Neural progenitor cell (in vitro differentiated cells): ENCODE results near the gene TSPAN15. TPM values are rescaled to one million over a fixed set of nuclear protein-coding genes. Genes with fewer than 3 reads are reported as not detected.

Experiments used
- DNase-seq: peaks from one replicate; pipeline ENCODE4 v3.0.0-alpha.2; 2016; ENCODE audit warnings: low spot score
- H2AFZ ChIP-seq: fragments of 200-600 bp; sonication (generic); replicated peaks from 2 replicates; pipeline ENCODE4 v1.6.1; 2016; ENCODE audit warnings: antibody characterized with exemption
- H3F3A ChIP-seq: fragments of 200-600 bp; sonication (generic); 2 replicates; pipeline ENCODE4 v1.6.1; 2016; ENCODE audit warnings: antibody characterized with exemption, low read depth
- H3K27ac ChIP-seq: fragments of 200-600 bp; sonication (generic); 2 replicates; pipeline ENCODE4 v1.5.1; 2016; ENCODE audit warnings: mild to moderate bottlenecking
- H3K27me3 ChIP-seq: fragments of 200-600 bp; sonication (generic); 2 replicates; pipeline ENCODE4 v1.6.1; 2016; ENCODE audit warnings: mild to moderate bottlenecking, moderate library complexity
- H3K36me3 ChIP-seq: fragments of 200-600 bp; sonication (generic); 2 replicates; pipeline ENCODE4 v1.5.1; 2016
- H3K4me1 ChIP-seq: fragments of 200-600 bp; sonication (generic); 2 replicates; pipeline ENCODE4 v1.6.1; 2016; ENCODE audit warnings: mixed run types
- H3K4me2 ChIP-seq: fragments of 200-600 bp; sonication (generic); 2 replicates; pipeline ENCODE4 v1.6.1; 2016
- H3K4me3 ChIP-seq: fragments of 200-600 bp; sonication (generic); 2 replicates; pipeline ENCODE4 v1.5.1; 2016
- H3K79me2 ChIP-seq: fragments of 200-600 bp; sonication (generic); 2 replicates; pipeline ENCODE4 v1.6.1; 2016; ENCODE audit warnings: low read depth
- H3K9ac ChIP-seq: fragments of 200-600 bp; sonication (generic); 2 replicates; pipeline ENCODE4 v1.6.1; 2016
- H3K9me3 ChIP-seq: fragments of 200-600 bp; sonication (generic); 2 replicates; pipeline ENCODE4 v1.5.1; 2016; ENCODE audit warnings: low read depth
- H4K20me1 ChIP-seq: fragments of 200-600 bp; sonication (generic); 2 replicates; pipeline ENCODE4 v1.6.1; 2016; ENCODE audit warnings: low read depth
- H3K27ac Mint-ChIP-seq: 3 replicates; pipeline ENCODE4 v1.8.0; 2021; ENCODE audit warnings: mixed read lengths
- H3K27me3 Mint-ChIP-seq: 2 replicates; pipeline ENCODE4 v1.8.0; 2022; ENCODE audit warnings: low read depth, mild to moderate bottlenecking, inconsistent platforms, moderate library complexity, mixed read lengths; ENCODE audit not compliant: insufficient read depth
- H3K36me3 Mint-ChIP-seq: 3 replicates; pipeline ENCODE4 v1.8.0; 2021; ENCODE audit warnings: mixed read lengths
- H3K4me1 Mint-ChIP-seq: 3 replicates; pipeline ENCODE4 v1.8.0; 2021; ENCODE audit warnings: mixed read lengths
- H3K4me3 Mint-ChIP-seq: 3 replicates; pipeline ENCODE4 v1.8.0; 2021; ENCODE audit warnings: mild to moderate bottlenecking, moderate library complexity, mixed read lengths
- H3K9me3 Mint-ChIP-seq: 3 replicates; pipeline ENCODE4 v1.8.0; 2020; ENCODE audit warnings: mixed read lengths
- EZH2 ChIP-seq: fragments of 200-600 bp; sonication (generic); IDR thresholded peaks from 2 replicates; pipeline ENCODE4 v1.6.1; 2017; ENCODE audit warnings: antibody characterized with exemption, mild to moderate bottlenecking, moderate library complexity
- EZH2phosphoT487 ChIP-seq: fragments of 200-600 bp; sonication (generic); IDR thresholded peaks from 2 replicates; pipeline ENCODE4 v1.6.1; 2017; ENCODE audit warnings: antibody characterized with exemption
- total RNA-seq: library from RNA; depleted of rRNA; stranded (reverse); fragments of >200 nt; gene quantifications from 2 replicates; pipeline ENCODE4 v1.2.3, GENCODE V29; 2015; ENCODE audit warnings: low replicate concordance
- TF ChIP-seq, protein P1 (sequence below): fragments of 200-600 bp; sonication (generic); IDR thresholded peaks from 2 replicates; pipeline ENCODE4 v1.5.1; 2017; ENCODE audit warnings: antibody characterized with exemption, mild to moderate bottlenecking

TSPAN15 gene
- total RNA-seq, 1 donor from 2014 or later = 6.8 TPM

- no peaks in the 10 kb centered on the region for H3K9me3 ChIP-seq
- Mint-ChIP-seq H3K9me3 (no peaks in the 10 kb centered on the region), H3K27ac (no peak overlapping the region), H3K27me3 (peaks cover 16% of the 10 kb centered on the region), H3K4me1 (peaks cover 9% of the 10 kb centered on the region), H3K4me3 (no peak overlapping the region), H3K36me3 (no peaks in the 10 kb centered on the region)
- no peak overlapping the region for H3K4me3 ChIP-seq
- H3K27me3 ChIP-seq = no peaks in the 10 kb centered on the region
- H3K79me2 ChIP-seq = no peaks in the 10 kb centered on the region
- H4K20me1 ChIP-seq = no peaks in the 10 kb centered on the region
- no peak overlapping the region for H3K27ac ChIP-seq
- H3F3A ChIP-seq = no peaks in the 10 kb centered on the region
- no peaks in the 10 kb centered on the region for H3K4me1 ChIP-seq
- no peak overlapping the region for H2AFZ ChIP-seq
- TF ChIP-seq EZH2phosphoT487 = no peak
- H3K36me3 ChIP-seq = no peaks in the 10 kb centered on the region
- no peak for DNase-seq
- H3K4me2 ChIP-seq = no peak overlapping the region
- no peak overlapping the region for H3K9ac ChIP-seq
Observed at GRCh38 chr10:69415951-69416350, 35.3 kb upstream of the TSPAN15 start.

DNA sequence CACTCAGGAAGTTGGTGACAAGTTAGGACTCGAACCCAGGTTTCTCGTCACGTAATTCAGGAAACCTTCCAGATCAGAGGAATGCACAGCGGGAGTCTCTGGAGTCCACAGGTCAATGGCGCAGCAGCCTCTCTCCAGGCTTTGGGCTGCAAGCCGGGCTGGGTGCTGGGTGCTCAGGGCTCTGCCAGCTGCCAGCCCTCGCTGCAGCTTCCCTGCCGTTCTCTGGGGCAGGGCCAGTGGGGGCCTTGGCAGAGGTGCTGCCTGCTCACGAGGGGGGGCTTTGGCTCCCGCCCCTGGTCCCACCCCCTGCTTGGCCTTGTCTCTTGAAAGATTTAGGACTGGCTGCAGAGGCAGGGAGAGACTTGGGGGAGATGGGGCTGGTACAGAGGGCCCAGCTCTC is 34.6 kb upstream of the TSPAN15 start, which contains the start of gene TACR2:
Gene TACR2, minus strand, starts transcription at position 224 of the 400 bp plus-strand sequence. CDS start 595 bp downstream, outside the sequence.
- no peak within 1 kb of the TSS for H3K4me3 Mint-ChIP-seq
- no peak within 1 kb of the TSS for H3K9ac ChIP-seq

GRCh38 chr10:69417542-69417941 is 33.7 kb upstream of the TSPAN15 start:
- TF ChIP-seq, protein P1, sequence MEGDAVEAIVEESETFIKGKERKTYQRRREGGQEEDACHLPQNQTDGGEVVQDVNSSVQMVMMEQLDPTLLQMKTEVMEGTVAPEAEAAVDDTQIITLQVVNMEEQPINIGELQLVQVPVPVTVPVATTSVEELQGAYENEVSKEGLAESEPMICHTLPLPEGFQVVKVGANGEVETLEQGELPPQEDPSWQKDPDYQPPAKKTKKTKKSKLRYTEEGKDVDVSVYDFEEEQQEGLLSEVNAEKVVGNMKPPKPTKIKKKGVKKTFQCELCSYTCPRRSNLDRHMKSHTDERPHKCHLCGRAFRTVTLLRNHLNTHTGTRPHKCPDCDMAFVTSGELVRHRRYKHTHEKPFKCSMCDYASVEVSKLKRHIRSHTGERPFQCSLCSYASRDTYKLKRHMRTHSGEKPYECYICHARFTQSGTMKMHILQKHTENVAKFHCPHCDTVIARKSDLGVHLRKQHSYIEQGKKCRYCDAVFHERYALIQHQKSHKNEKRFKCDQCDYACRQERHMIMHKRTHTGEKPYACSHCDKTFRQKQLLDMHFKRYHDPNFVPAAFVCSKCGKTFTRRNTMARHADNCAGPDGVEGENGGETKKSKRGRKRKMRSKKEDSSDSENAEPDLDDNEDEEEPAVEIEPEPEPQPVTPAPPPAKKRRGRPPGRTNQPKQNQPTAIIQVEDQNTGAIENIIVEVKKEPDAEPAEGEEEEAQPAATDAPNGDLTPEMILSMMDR = no peak
- no peak overlapping the region for H3K27ac ChIP-seq
- no peaks in the 10 kb centered on the region for H3K79me2 ChIP-seq
- H3K4me1 Mint-ChIP-seq = peaks cover 9% of the 10 kb centered on the region
- H3K27me3 Mint-ChIP-seq = peaks cover 16% of the 10 kb centered on the region
- H3K4me3 ChIP-seq = no peak overlapping the region
- no peak overlapping the region for H3K4me2 ChIP-seq
- no peaks in the 10 kb centered on the region for H3K36me3 Mint-ChIP-seq
- H3K27me3 ChIP-seq = no peaks in the 10 kb centered on the region
- no peak overlapping the region for H2AFZ ChIP-seq
- H3K9me3 ChIP-seq = no peaks in the 10 kb centered on the region
- H3K4me1 ChIP-seq = no peaks in the 10 kb centered on the region
- no peaks in the 10 kb centered on the region for H3K9me3 Mint-ChIP-seq
- no peak overlapping the region for H3K9ac ChIP-seq
- H4K20me1 ChIP-seq = no peaks in the 10 kb centered on the region
- no peak overlapping the region for H3K4me3 Mint-ChIP-seq
- H3F3A ChIP-seq = no peaks in the 10 kb centered on the region
- H3K36me3 ChIP-seq = no peaks in the 10 kb centered on the region
- H3K27ac Mint-ChIP-seq = peak overlapping the region; percentile 86
- DNase-seq = no peak

More for the DNA sequence above, 34.6 kb upstream of the TSPAN15 start, which contains the start of gene TACR2:
- Histone ChIP-seq H3K79me2 (no peaks in the 10 kb centered on the region), H4K20me1 (no peaks in the 10 kb centered on the region), H3K4me1 (no peaks in the 10 kb centered on the region), H3K27me3 (no peaks in the 10 kb centered on the region), H3K4me3 (no peak within 1 kb of the TSS), H3K27ac (no peak within 1 kb of the TSS), H2AFZ (no peak within 1 kb of the TSS), H3F3A (no peaks in the 10 kb centered on the region), H3K4me2 (no peak within 1 kb of the TSS), H3K9me3 (no peaks in the 10 kb centered on the region), H3K36me3 (no peaks in the 10 kb centered on the region)
- TF ChIP-seq EZH2 = no peak
- TF ChIP-seq, protein P1 = no peak
- Mint-ChIP-seq H3K27ac (peak within 1 kb of the TSS; percentile 86), H3K4me1 (peaks cover 9% of the 10 kb centered on the region), H3K9me3 (no peaks in the 10 kb centered on the region), H3K27me3 (peaks cover 16% of the 10 kb centered on the region), H3K36me3 (no peaks in the 10 kb centered on the region)
- DNase-seq = no peak

DNA sequence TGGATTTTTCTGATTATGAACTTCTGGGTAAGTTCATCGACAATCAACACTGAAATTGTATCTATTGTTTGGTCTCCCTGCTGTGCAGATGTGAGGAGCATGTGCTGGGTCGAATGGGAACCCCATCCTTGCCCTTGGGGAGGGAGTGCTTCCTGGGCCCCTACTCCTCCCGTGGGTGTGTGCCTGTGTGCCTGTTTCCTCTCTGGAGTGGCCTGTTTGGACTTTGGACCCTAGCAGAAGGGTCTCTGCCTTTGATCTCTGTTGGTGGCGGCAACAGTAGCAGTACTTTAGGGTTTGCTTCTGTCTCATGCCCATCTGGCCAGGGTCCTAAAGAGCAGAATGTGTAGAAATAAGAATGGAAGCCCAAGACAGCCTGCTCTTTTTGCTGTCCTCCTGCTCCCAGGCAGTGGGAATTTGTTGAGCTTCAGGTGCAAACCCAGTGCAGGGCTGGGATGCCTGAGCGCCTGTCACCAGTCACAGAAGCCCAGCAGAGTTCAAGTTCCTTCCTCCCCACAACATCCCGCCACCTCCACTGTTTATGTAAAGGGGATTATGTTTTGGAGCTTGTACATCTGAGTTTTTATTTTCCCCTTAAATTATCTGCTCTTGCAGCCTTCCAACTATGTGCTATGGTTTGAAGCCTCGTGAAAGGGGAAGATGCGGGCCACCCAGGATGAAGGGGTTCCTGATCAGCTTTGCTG is 33.1 kb upstream of the TSPAN15 start:
- no peaks in the 10 kb centered on the region for H3K9me3 ChIP-seq
- TF ChIP-seq EZH2 = no peak
- TF ChIP-seq EZH2phosphoT487 = no peak
- TF ChIP-seq, protein P1 = no peak
- H3K27ac ChIP-seq = no peak overlapping the region
- Mint-ChIP-seq H3K9me3 (no peaks in the 10 kb centered on the region), H3K4me3 (no peak overlapping the region), H3K4me1 (peaks cover 7% of the 10 kb centered on the region), H3K27me3 (peaks cover 16% of the 10 kb centered on the region), H3K27ac (peak overlapping the region; percentile 86), H3K36me3 (no peaks in the 10 kb centered on the region)
- H3K4me3 ChIP-seq = no peak overlapping the region
- no peak overlapping the region for H2AFZ ChIP-seq
- H3K4me2 ChIP-seq = no peak overlapping the region
- no peak overlapping the region for H3K9ac ChIP-seq
- DNase-seq = no peak
- no peaks in the 10 kb centered on the region for H4K20me1 ChIP-seq
- H3K4me1 ChIP-seq = no peaks in the 10 kb centered on the region
- no peaks in the 10 kb centered on the region for H3K27me3 ChIP-seq
- no peaks in the 10 kb centered on the region for H3K36me3 ChIP-seq
- H3K79me2 ChIP-seq = no peaks in the 10 kb centered on the region
- H3F3A ChIP-seq = no peaks in the 10 kb centered on the region
